SK-N-SH (cell line): ENCODE measurements around the gene MAP3K9.

Source experiments
- CTCF ChIP-seq: fragments of 200-600 bp; sonication (generic); IDR thresholded peaks from 2 replicates; pipeline ENCODE4 v1.6.1; 2017; ENCODE audit warnings: antibody characterized with exemption, mild to moderate bottlenecking, moderate library complexity
- EP300 ChIP-seq, 2 experiments: IDR thresholded peaks; 2 replicates each; pipeline versions ENCODE4 v1.4.0 to v1.6.1; 2012; ENCODE audit warnings: borderline replicate concordance in 1 of 2, low read depth in 1 of 2, low read length in 1 of 2
- FOXM1 ChIP-seq: IDR thresholded peaks from 2 replicates; pipeline ENCODE4 v1.4.0; 2012; ENCODE audit warnings: low read depth, mild to moderate bottlenecking
- GABPA ChIP-seq: IDR thresholded peaks from 2 replicates; pipeline ENCODE4 v1.4.0; 2012; ENCODE audit warnings: low read depth, mild to moderate bottlenecking
- GATA2 ChIP-seq: sonication (generic); formaldehyde crosslinking; IDR thresholded peaks from 2 replicates; pipeline ENCODE4 v1.5.0; 2020; ENCODE audit warnings: mild to moderate bottlenecking, missing genetic modification reagents
- MAX ChIP-seq: IDR thresholded peaks from 2 replicates; pipeline ENCODE4 v1.4.0; 2012; ENCODE audit warnings: low read depth
- MXI1 ChIP-seq: IDR thresholded peaks from 2 replicates; pipeline ENCODE4 v1.6.1; 2012; ENCODE audit warnings: mild to moderate bottlenecking, low read depth, low read length, improper control_type of control experiment
- POLR2AphosphoS5 ChIP-seq: IDR thresholded peaks from 2 replicates; pipeline ENCODE4 v1.6.1; 2012; ENCODE audit warnings: low read depth, low read length
- RAD21 ChIP-seq: IDR thresholded peaks from 2 replicates; pipeline ENCODE4 v1.6.1; 2012; ENCODE audit warnings: mild to moderate bottlenecking, low read length
- RCOR1 ChIP-seq: fragments of 150-350 bp; IDR thresholded peaks from 2 replicates; pipeline ENCODE4 v1.6.1; 2017; ENCODE audit warnings: antibody characterized with exemption, low read length
- REST ChIP-seq: IDR thresholded peaks from 2 replicates; pipeline ENCODE4 v1.6.1; 2012; ENCODE audit warnings: mild to moderate bottlenecking, low read depth, low read length, moderate library complexity
- TEAD4 ChIP-seq: IDR thresholded peaks from 2 replicates; pipeline ENCODE4 v1.4.0; 2012; ENCODE audit warnings: mild to moderate bottlenecking, borderline replicate concordance; ENCODE audit not compliant: insufficient read depth

GRCh38 chr14:70730393-70730792 is 78.9 kb downstream of the MAP3K9 start:
- no peak for TF ChIP-seq CTCF
- TF ChIP-seq RCOR1 = no peak
- TF ChIP-seq POLR2AphosphoS5 = no peak
- TF ChIP-seq MXI1 = no peak
- TF ChIP-seq MAX = no peak
- TF ChIP-seq GABPA = no peak
- TF ChIP-seq REST = no peak
- TF ChIP-seq TEAD4 = no peak
- no peak for TF ChIP-seq FOXM1
- no peak for TF ChIP-seq GATA2 (CRISPR knock-in tag)
- no peak for TF ChIP-seq RAD21
- TF ChIP-seq EP300 (IDR thresholded peaks at IDR 0.05; ENCODE audit: borderline replicate concordance in 1 of 2, low read depth in 1 of 2, low read length in 1 of 2) = no peak
